SJCRH30 (cell line): ENCODE measurements around the gene APOL4. TPM values are rescaled to one million over a fixed set of nuclear protein-coding genes. Genes with fewer than 3 reads are reported as not detected.
A peak's percentile ranks its signal among the peaks of the same experiment; 100 is the strongest.

ENCODE experiments used
- DNase-seq, 2 experiments: peaks; one replicate each; pipeline ENCODE4 v3.0.0-alpha.2; 2015 to 2020
- H3K27ac ChIP-seq: fragments of 250-450 bp; sonication (Bioruptor Pico); 2 replicates; pipeline ENCODE4 v1.5.1; 2020; ENCODE audit warnings: mild to moderate bottlenecking, moderate library complexity
- H3K27me3 ChIP-seq: fragments of 250-450 bp; sonication (Bioruptor Pico); 2 replicates; pipeline ENCODE4 v1.5.1; 2020; ENCODE audit warnings: mild to moderate bottlenecking, moderate library complexity
- H3K36me3 ChIP-seq: fragments of 250-450 bp; sonication (Bioruptor Pico); 2 replicates; pipeline ENCODE4 v1.5.1; 2020; ENCODE audit warnings: mild to moderate bottlenecking, moderate library complexity
- H3K4me1 ChIP-seq: fragments of 250-450 bp; sonication (Bioruptor Pico); 2 replicates; pipeline ENCODE4 v1.5.1; 2020; ENCODE audit warnings: mild to moderate bottlenecking, moderate library complexity
- H3K4me3 ChIP-seq: fragments of 250-450 bp; sonication (Bioruptor Pico); 2 replicates; pipeline ENCODE4 v1.5.1; 2020; ENCODE audit warnings: mild to moderate bottlenecking, moderate library complexity
- H3K9me3 ChIP-seq: fragments of 250-450 bp; sonication (Bioruptor Pico); replicated peaks from 2 replicates; pipeline ENCODE4 v1.5.1; 2020; ENCODE audit warnings: mild to moderate bottlenecking, moderate library complexity
- total RNA-seq: library from RNA; depleted of rRNA; stranded (reverse); fragments of >200 nt; shearing (Covaris generic); gene quantifications from 2 replicates; pipeline ENCODE4 v1.2.3, GENCODE V29; 2014; rRNA removed

APOL4 gene
- total RNA-seq, 1 experiment from 2014 or later: 0.10 TPM

- Histone ChIP-seq H3K27me3 (peaks cover 3% of the 10 kb centered on the region; the same call in 1 of the 2 replicates), H3K4me1 (no peaks in the 10 kb centered on the region), H3K4me3 (no peak overlapping the region), H3K9me3 (no peaks in the 10 kb centered on the region), H3K27ac (no peak overlapping the region), H3K36me3 (no peaks in the 10 kb centered on the region)
- DNase-seq: no peak
These were observed 50.5 kb downstream of the APOL4 start for GRCh38 chr22:36151006-36151595.

- Histone ChIP-seq H3K27ac (no peak overlapping the region), H3K4me3 (no peak overlapping the region), H3K9me3 (no peaks in the 10 kb centered on the region), H3K27me3 (peaks cover 3% of the 10 kb centered on the region; the same call in 1 of the 2 replicates), H3K36me3 (no peaks in the 10 kb centered on the region), H3K4me1 (no peaks in the 10 kb centered on the region)
- no peak for DNase-seq
These were observed 52.2 kb downstream of the APOL4 start for GRCh38 chr22:36149441-36149840.

GRCh38 chr22:36148411-36148810, 53.2 kb downstream of the APOL4 start:
- no peaks in the 10 kb centered on the region for H3K36me3 ChIP-seq
- DNase-seq: no peak
- no peaks in the 10 kb centered on the region for H3K4me1 ChIP-seq
- peaks cover 3% of the 10 kb centered on the region; the same call in 1 of the 2 replicates for H3K27me3 ChIP-seq
- no peak overlapping the region for H3K27ac ChIP-seq
- no peaks in the 10 kb centered on the region for H3K9me3 ChIP-seq
- no peak overlapping the region for H3K4me3 ChIP-seq

GRCh38 chr22:36147196-36147791, 54.3 kb downstream of the APOL4 start:
- H3K9me3 ChIP-seq: no peaks in the 10 kb centered on the region
- H3K27me3 ChIP-seq: peaks cover 3% of the 10 kb centered on the region; the same call in 1 of the 2 replicates
- no peaks in the 10 kb centered on the region for H3K4me1 ChIP-seq
- no peak for DNase-seq
- H3K36me3 ChIP-seq: no peaks in the 10 kb centered on the region
- no peak overlapping the region for H3K27ac ChIP-seq
- H3K4me3 ChIP-seq: no peak overlapping the region

GRCh38 chr22:36145881-36146280, 55.7 kb downstream of the APOL4 start:
- DNase-seq: no peak
- H3K4me3 ChIP-seq: no peak overlapping the region
- no peaks in the 10 kb centered on the region for H3K9me3 ChIP-seq
- H3K36me3 ChIP-seq: no peaks in the 10 kb centered on the region
- H3K4me1 ChIP-seq: no peaks in the 10 kb centered on the region
- H3K27me3 ChIP-seq: no peaks in the 10 kb centered on the region
- H3K27ac ChIP-seq: no peak overlapping the region

- Histone ChIP-seq H3K4me3 (no peak overlapping the region), H3K9me3 (no peaks in the 10 kb centered on the region), H3K4me1 (no peaks in the 10 kb centered on the region), H3K27me3 (no peaks in the 10 kb centered on the region), H3K27ac (no peak overlapping the region), H3K36me3 (no peaks in the 10 kb centered on the region)
- DNase-seq: peak; percentile 57 to 63
These were observed 56.6 kb downstream of the APOL4 start for GRCh38 chr22:36144886-36145541.

GRCh38 chr22:36143956-36144355, 57.7 kb downstream of the APOL4 start:
- Histone ChIP-seq H3K27ac (no peak overlapping the region), H3K4me3 (no peak overlapping the region), H3K36me3 (no peaks in the 10 kb centered on the region), H3K27me3 (no peaks in the 10 kb centered on the region), H3K4me1 (no peaks in the 10 kb centered on the region), H3K9me3 (no peaks in the 10 kb centered on the region)
- no peak for DNase-seq

- Histone ChIP-seq H3K9me3 (no peaks in the 10 kb centered on the region), H3K27ac (no peak overlapping the region), H3K27me3 (no peaks in the 10 kb centered on the region), H3K4me3 (no peak overlapping the region), H3K36me3 (no peaks in the 10 kb centered on the region), H3K4me1 (no peaks in the 10 kb centered on the region)
- no peak for DNase-seq
These were observed 58.4 kb downstream of the APOL4 start for GRCh38 chr22:36143066-36143815.

- Histone ChIP-seq H3K9me3 (no peaks in the 10 kb centered on the region), H3K4me3 (no peak overlapping the region), H3K36me3 (no peaks in the 10 kb centered on the region), H3K27ac (no peak overlapping the region), H3K27me3 (no peaks in the 10 kb centered on the region), H3K4me1 (no peaks in the 10 kb centered on the region)
- no peak for DNase-seq
These were observed 60.1 kb downstream of the APOL4 start for GRCh38 chr22:36141481-36141880.

Other genes with a start within 250 kb of the APOL4 start
- 136 and 147 TPM in 2 replicates for gene RBFOX2, start 173.0 kb downstream of the APOL4 start, total RNA-seq
- 0.08 TPM in 1 of 2 replicates, not detected in the other for gene APOL3, start 41.1 kb downstream of the APOL4 start, total RNA-seq
- gene APOL2, start 37.7 kb upstream of the APOL4 start, total RNA-seq: 1.1 and 1.9 TPM in 2 replicates
- gene APOL1, start 51.3 kb upstream of the APOL4 start, total RNA-seq: 0.12 and 0.30 TPM in 2 replicates
- 151 TPM in 2 replicates for gene MYH9, start 186.2 kb upstream of the APOL4 start, total RNA-seq